Astrocyte (in vitro differentiated cells and primary cell): ENCODE measurements around the gene NDUFA5. TPM values are rescaled to one million over a fixed set of nuclear protein-coding genes. Genes with fewer than 3 reads are reported as not detected.

Experiments used
- DNase-seq: peaks from one replicate; pipeline ENCODE4 v3.0.0-alpha.2; 2010; ENCODE audit warnings: low read depth
- FAIRE-seq: peaks from 2 replicates; lab custom pipeline; 2011; peaks lifted over from hg19 to GRCh38; lab: Jason Lieb, UNC
- H2AFZ ChIP-seq: 2 replicates; pipeline ENCODE4 v1.6.0; 2012; ENCODE audit warnings: low read depth, low read length, inconsistent platforms
- H3K27ac ChIP-seq: 2 replicates; pipeline ENCODE4 v1.5.1; 2011; ENCODE audit warnings: low read depth, low read length, inconsistent platforms
- H3K27me3 ChIP-seq: 2 replicates; pipeline ENCODE4 v1.6.0; 2011; ENCODE audit warnings: low read length, inconsistent platforms; ENCODE audit not compliant: insufficient read depth
- H3K36me3 ChIP-seq: 2 replicates; pipeline ENCODE4 v1.5.1; 2011; ENCODE audit warnings: low read length, inconsistent platforms; ENCODE audit not compliant: insufficient read depth
- H3K4me1 ChIP-seq: 2 replicates; pipeline ENCODE4 v1.5.1; 2011; ENCODE audit warnings: low read length, inconsistent platforms; ENCODE audit not compliant: insufficient read depth
- H3K4me2 ChIP-seq: 2 replicates; pipeline ENCODE4 v1.6.0; 2012; ENCODE audit warnings: low read length, inconsistent platforms
- H3K4me3 ChIP-seq: 2 replicates; pipeline ENCODE4 v1.5.1; 2011; ENCODE audit warnings: low read depth, mild to moderate bottlenecking, low read length, inconsistent platforms; ENCODE audit not compliant: insufficient read depth
- H3K79me2 ChIP-seq: 2 replicates; pipeline ENCODE4 v1.6.0; 2012; ENCODE audit warnings: mild to moderate bottlenecking, low read length, inconsistent platforms; ENCODE audit not compliant: insufficient read depth
- H3K9ac ChIP-seq: 2 replicates; pipeline ENCODE4 v1.6.0; 2012; ENCODE audit warnings: mild to moderate bottlenecking, low read length, inconsistent platforms
- H3K9me3 ChIP-seq: 2 replicates; pipeline ENCODE4 v1.5.1; 2012; ENCODE audit warnings: low read depth, mild to moderate bottlenecking, low read length, inconsistent platforms; ENCODE audit not compliant: insufficient read depth
- H4K20me1 ChIP-seq: 2 replicates; pipeline ENCODE4 v1.6.0; 2012; ENCODE audit warnings: low read length, inconsistent platforms; ENCODE audit not compliant: insufficient read depth
- H3K27ac Mint-ChIP-seq: one replicate; pipeline ENCODE4 v1.8.0; 2021; ENCODE audit warnings: mild to moderate bottlenecking, mixed read lengths; ENCODE audit not compliant: unreplicated experiment
- H3K27me3 Mint-ChIP-seq: one replicate; pipeline ENCODE4 v1.8.0; 2021; ENCODE audit warnings: low read depth, mixed read lengths; ENCODE audit not compliant: unreplicated experiment
- H3K36me3 Mint-ChIP-seq: one replicate; pipeline ENCODE4 v1.8.0; 2021; ENCODE audit warnings: low read depth, mixed read lengths; ENCODE audit not compliant: unreplicated experiment
- H3K4me1 Mint-ChIP-seq: one replicate; pipeline ENCODE4 v1.8.0; 2021; ENCODE audit warnings: low read depth, mixed read lengths; ENCODE audit not compliant: unreplicated experiment
- H3K4me3 Mint-ChIP-seq: one replicate; pipeline ENCODE4 v1.8.0; 2021; ENCODE audit warnings: mild to moderate bottlenecking, moderate library complexity, mixed read lengths; ENCODE audit not compliant: unreplicated experiment
- H3K9me3 Mint-ChIP-seq: one replicate; pipeline ENCODE4 v1.8.0; 2021; ENCODE audit warnings: mild to moderate bottlenecking, mixed read lengths; ENCODE audit not compliant: unreplicated experiment
- CTCF ChIP-seq: IDR thresholded peaks from 2 replicates; pipeline ENCODE4 v1.5.1; 2011; ENCODE audit warnings: low read depth, mild to moderate bottlenecking, inconsistent platforms, low read length, moderate library complexity; ENCODE audit not compliant: insufficient read depth
- EZH2 ChIP-seq: IDR thresholded peaks from 2 replicates; pipeline ENCODE4 v1.6.1; 2012; ENCODE audit warnings: mild to moderate bottlenecking, low read length, inconsistent platforms; ENCODE audit not compliant: insufficient read depth
- total RNA-seq: library from RNA; stranded (reverse); gene quantifications from 2 replicates; pipeline ENCODE4 v1.2.1, GENCODE V29; 2021

NDUFA5 gene
- total RNA-seq, 1 donor from 2014 or later, result 48.9 TPM

GRCh38 chr7:123598657-123599056 is 41.0 kb upstream of the NDUFA5 start:
- no peak for DNase-seq
- H3K27me3 ChIP-seq, result no peaks in the 10 kb centered on the region
- Mint-ChIP-seq H3K27me3 (no peaks in the 10 kb centered on the region), H3K9me3 (no peaks in the 10 kb centered on the region), H3K36me3 (no peaks in the 10 kb centered on the region), H3K27ac (no peak overlapping the region), H3K4me3 (no peak overlapping the region), H3K4me1 (peaks cover 2% of the 10 kb centered on the region)
- H3K27ac ChIP-seq, result no peak overlapping the region
- no peaks in the 10 kb centered on the region for H3K9me3 ChIP-seq
- H2AFZ ChIP-seq, result no peak overlapping the region
- H3K4me3 ChIP-seq, result no peak overlapping the region
- H3K79me2 ChIP-seq, result no peaks in the 10 kb centered on the region
- H3K36me3 ChIP-seq, result no peaks in the 10 kb centered on the region
- no peaks in the 10 kb centered on the region for H4K20me1 ChIP-seq
- H3K4me2 ChIP-seq, result no peak overlapping the region
- no peak overlapping the region for H3K9ac ChIP-seq
- TF ChIP-seq CTCF (no peak), EZH2 (no peak)
- no peaks in the 10 kb centered on the region for H3K4me1 ChIP-seq
- FAIRE-seq, result no peak

- no peaks in the 10 kb centered on the region for H3K36me3 ChIP-seq
- H2AFZ ChIP-seq, result peak overlapping the region; percentile 52
Measured at GRCh38 chr7:123594813-123595241, 37.2 kb upstream of the NDUFA5 start.

More at GRCh38 chr7:123594813-123595241, 37.2 kb upstream of the NDUFA5 start:
- Histone ChIP-seq H3K27ac (no peak overlapping the region), H3K79me2 (no peaks in the 10 kb centered on the region), H3K27me3 (no peaks in the 10 kb centered on the region), H3K4me2 (no peak overlapping the region), H3K9ac (no peak overlapping the region), H3K4me1 (no peaks in the 10 kb centered on the region), H4K20me1 (no peaks in the 10 kb centered on the region), H3K9me3 (no peaks in the 10 kb centered on the region), H3K4me3 (no peak overlapping the region)
- no peaks in the 10 kb centered on the region for H3K36me3 Mint-ChIP-seq
- peaks cover 2% of the 10 kb centered on the region for H3K4me1 Mint-ChIP-seq
- H3K27ac Mint-ChIP-seq, result no peak overlapping the region
- H3K4me3 Mint-ChIP-seq, result no peak overlapping the region
- FAIRE-seq, result no peak
- no peaks in the 10 kb centered on the region for H3K27me3 Mint-ChIP-seq
- no peaks in the 10 kb centered on the region for H3K9me3 Mint-ChIP-seq
- TF ChIP-seq CTCF (no peak), EZH2 (no peak)
- no peak for DNase-seq
